NCI-H1436 treated with DMSO at 0.1 percent for 48 hours (cell line): Measurements from ENCODE around the gene GNG2.

ENCODE experiments used
- DNase-seq: peaks from one replicate; lab custom pipeline; 2025; lab: John Stamatoyannopoulos, UW

GNG2 gene

DNA sequence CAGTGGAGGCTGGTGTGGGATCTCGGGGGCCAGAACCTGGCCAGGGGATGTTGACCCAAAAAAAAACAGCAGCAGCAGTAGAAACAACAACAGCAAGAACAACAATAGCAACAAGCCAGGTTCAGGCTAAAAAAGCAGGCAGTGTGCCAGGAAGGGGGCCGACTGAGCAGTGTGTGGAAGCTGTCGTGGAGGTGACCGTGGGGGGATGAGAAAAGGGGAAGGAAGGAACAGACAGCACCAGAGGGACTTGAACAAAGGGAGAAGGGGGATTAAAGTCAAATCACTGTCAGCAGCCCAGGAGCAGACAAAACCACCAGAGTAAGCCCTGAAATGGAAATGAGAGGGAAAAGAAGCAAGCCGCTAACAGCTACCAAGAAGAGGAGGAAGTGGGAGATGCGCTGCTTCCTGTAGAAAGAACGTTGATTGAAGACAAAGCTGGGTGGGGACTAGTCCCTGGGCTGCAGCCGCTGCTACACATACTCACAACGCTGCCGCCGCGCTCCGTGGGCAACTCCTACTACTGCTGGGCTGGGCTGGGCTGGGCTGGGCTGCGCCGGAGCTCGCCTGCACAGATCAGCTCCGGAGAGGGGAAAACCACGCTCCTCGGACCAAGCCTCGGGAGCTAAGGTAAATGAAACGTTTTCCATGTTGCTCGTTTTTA, at the start of gene GNG2:
TSS of gene GNG2 (plus strand) at position 449 of the 661 bp plus-strand sequence. CDS start 90,067 bp downstream, outside the sequence.
- DNase-seq: peak; percentile 49

DNA sequence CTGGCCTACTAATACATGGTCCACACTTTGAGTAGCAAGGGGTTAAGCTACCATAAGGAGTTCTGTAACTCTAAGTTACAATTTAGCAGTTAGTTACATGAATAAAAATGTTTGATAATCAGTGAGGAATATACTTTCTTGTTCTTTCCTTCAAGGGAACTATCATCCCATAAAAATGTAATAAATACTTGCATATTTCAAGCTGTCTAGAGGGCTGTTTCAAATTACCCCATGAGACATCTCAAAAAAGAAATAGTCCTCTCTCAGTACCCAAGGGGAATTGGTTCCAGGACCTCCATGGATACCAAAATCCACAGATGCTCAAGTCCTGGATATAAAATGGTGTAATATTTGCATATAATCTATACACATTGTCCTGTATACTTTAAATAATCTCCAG, 48.7 kb upstream of the GNG2 start:
- DNase-seq: no peak

DNA sequence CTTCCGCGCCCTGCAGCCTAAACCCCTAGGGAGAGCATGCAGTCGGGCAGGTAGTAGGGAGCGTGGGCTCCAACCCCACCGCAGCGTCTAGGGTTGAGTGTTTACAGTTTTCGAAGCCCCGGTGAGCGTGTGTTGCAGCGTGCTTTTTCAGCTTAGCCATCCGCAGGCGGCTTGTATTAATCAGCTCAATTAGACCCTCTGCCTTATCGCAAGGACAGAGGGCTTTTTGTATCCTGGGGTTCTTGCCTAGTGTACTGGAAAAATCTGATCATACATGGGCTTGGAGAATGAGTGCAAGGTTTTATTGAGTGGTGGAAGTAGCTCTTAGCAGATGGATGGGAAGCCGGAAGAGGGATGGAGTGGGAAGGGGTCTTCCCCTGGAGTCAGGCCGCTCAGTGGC, 44.4 kb upstream of the GNG2 start:
- DNase-seq: no peak

- DNase-seq: no peak
These were observed 43.1 kb upstream of the GNG2 start for GRCh38 chr14:51817326-51817725.

- DNase-seq: no peak
These were observed 41.5 kb upstream of the GNG2 start for GRCh38 chr14:51818748-51819380.

DNA sequence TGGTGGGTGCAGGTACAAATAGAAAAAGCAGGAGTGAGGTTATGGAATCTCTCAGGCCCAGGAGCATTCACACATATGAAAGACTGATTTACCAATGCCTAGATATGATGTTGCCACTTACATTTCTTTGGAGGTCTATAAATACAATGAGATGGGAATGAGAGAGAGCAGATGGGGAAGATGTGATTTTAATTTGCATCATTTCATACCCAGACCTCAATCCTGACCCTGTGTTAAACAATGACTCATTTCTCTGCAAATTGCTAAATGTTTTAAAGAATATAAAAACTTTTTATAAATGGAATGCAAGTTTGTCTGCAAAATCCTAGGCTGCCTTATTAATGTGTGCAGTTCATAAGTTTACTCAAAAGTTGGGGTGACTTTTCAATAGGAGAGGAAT, 38.6 kb upstream of the GNG2 start:
- DNase-seq: no peak

- no peak for DNase-seq
These were observed 37.9 kb upstream of the GNG2 start for GRCh38 chr14:51822499-51822898.

DNA sequence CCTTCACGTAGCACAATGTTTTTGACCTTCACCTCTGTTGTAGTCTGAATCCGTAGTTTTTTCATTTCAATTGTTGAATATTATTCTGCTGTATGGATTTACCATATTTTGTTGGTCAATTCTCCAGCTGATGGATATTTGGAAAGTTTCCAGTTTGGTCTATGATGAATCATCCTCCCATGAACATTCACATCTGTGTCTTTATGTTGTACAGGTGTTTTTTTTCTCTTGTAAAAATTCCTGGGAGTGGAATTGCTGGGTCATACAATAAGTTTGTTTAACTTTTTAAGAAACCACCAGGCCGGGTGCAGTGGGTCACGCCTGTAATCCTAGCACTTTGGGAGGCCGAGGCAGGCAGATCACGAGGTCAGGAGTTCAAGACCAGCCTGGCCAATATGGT, 36.7 kb upstream of the GNG2 start:
- DNase-seq: no peak

GRCh38 chr14:51824191-51824590, 36.2 kb upstream of the GNG2 start:
- DNase-seq: no peak

DNA sequence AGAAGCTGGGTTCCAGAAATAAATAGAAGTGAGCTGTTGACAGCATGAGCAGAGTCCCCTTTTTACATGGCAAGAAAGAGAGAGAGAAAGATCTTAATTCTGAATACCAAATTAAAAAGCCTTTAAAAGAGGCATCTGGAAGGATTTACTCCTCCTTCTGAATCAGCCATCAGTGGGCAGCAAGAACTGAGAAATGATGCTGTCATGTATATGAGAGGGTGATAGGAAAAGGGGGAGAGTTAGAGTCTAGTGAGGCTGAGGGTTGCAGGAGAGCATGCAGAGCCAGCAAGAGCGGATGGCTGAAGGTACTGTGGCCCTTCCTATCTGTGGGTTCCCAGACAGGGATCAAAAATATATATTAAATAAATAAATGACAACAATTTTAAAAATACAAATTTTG, 34.5 kb upstream of the GNG2 start:
- DNase-seq: no peak

GRCh38 chr14:51828017-51828797, 32.2 kb upstream of the GNG2 start:
- peak; percentile 41 for DNase-seq

DNA sequence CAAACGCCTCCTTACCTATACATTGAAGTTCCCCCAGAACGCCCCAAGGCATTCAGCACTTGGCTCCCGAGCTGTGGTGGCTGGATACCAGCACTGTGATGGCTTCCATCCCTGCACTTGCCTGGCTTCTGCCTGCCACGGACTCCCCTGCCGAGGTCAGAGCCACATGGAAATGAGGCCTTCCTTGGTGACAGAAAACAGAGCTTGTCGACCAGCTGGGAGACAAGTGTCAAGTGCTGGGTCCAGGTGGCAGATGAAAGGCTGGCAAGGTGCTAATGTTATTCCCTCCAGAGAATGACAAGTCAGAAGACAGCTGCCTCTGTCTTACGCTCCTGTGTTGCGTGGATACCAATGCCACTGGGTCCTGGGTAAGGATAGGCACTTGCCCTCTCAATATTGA, 26.2 kb upstream of the GNG2 start:
- DNase-seq: no peak

DNA sequence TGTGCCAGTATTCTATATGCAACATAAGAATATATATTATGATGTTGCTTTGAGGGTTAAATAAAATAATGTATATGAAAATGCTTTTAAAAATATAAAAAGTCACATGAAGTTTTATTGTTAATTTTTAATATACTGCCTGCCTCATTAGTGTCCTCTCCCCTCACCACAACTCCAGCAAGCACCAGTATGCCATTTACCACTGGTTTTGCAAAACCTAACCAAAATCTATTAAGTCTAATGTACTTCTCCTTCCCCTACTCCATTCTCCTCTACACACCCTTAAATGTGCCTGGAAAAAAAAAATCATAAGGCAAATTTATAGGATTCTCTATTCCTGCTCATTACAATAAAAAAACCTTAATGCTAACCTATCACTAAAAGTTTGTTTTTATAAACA, 24.0 kb upstream of the GNG2 start:
- no peak for DNase-seq

- DNase-seq: no peak
These were observed 16.1 kb upstream of the GNG2 start for GRCh38 chr14:51844081-51844881.

- no peak for DNase-seq
These were observed 14.6 kb upstream of the GNG2 start for GRCh38 chr14:51845811-51846210.

DNA sequence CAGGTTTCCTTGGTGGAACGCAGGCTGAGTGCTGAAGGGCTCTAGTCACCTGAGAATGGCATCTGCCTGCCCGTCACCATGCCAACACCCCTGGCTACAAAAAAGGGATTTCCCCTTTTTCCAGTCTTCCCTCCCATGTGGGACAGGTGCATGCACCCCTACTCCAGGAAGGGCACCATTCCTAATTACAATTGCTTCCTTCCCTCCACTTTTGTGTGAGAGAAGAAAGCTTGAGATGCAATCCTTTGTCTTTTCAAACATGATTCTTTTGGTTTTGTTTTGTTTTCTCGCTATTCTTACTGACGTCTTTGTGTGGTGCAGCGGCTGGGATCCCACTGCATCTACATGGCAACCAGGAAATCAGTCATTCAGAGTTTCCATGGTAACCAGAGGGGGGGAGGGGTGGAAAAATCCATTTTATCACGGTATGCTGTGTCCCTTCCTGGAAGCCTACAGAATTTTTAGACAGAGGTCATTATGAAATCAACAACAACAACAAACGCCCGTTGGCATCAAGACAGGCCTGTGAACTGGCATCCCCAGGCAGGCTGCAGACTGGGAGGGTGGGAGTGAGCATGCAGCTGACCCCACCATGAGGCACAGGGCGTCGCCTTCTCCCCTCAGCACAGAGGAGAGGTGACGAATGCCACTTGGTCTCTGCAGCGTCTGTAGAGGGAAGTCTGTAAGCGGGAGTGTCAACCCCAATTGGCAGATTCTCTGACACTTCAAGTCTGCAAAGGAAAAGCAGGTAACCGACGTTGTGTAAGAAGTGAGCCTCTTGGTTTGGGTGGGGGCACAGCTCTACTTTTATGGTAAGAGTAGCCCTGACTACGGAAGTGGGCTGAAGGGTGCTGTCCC, 13.6 kb upstream of the GNG2 start:
- DNase-seq: peak; percentile 84

DNA sequence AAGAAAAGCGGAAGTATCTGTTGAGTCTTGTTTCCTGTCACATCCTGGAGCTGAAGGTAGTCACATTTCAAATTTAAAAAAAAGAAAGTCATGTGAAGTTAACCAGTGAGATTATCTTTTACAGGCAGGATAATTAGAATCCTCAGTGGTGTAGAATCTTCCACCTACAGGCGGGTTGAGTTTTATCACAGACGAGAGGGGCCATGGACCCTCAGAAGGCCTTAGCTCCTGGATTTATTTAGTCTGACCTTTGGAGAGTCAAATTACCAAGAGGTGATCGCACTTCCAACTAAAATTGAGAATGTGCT, 13.0 kb upstream of the GNG2 start:
- no peak for DNase-seq

GRCh38 chr14:51848120-51848519, 12.3 kb upstream of the GNG2 start:
- DNase-seq: no peak

- DNase-seq: no peak
These were observed 11.3 kb upstream of the GNG2 start for GRCh38 chr14:51849097-51849496.

GRCh38 chr14:51850651-51851050, 9.8 kb upstream of the GNG2 start:
- no peak for DNase-seq

DNA sequence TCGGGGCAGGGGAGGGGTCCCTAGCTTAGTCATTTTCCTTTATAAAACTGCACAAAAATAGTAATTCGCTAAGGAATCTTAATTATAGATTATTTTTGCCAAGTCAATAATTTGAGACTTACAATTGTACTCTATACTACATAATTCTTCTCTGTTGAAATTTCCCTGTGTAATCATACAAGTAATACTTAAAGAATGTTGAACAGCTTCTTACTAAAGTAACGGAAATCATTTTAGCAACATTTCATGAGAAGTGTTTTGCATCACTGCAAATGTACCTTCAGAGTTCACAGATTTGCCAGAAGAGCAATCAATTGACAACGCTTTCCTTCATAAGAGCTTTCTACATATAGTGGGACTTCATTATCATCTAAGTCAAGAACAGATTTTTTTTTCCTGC, 7.9 kb upstream of the GNG2 start:
- DNase-seq: no peak

DNA sequence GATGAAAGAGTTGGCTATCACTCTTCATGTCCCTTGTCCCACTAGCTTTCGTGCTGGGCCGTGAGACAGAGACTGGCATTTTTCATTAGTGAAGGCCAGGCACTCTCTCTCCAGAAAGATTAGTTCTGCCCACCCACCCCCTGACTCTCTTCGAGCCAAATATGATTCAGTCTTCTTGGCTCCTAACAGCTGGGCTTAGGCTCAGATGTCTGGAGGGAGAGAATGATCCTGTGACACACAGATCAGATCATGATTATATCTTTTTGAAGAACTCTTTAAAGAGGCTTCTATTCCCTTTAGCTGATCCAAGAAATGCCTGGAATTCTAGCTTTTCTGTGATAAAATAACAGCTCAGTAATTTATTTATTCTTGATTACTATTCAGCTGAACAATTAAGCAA, 5.2 kb upstream of the GNG2 start:
- no peak for DNase-seq
